MCF 10A (cell line): ENCODE results near the gene ZDHHC20. TPM values are rescaled to one million over a fixed set of nuclear protein-coding genes. Genes with fewer than 3 reads are reported as not detected.

Experiments used
- BruUV-seq: library from RNA; stranded (reverse); fragments of 400-500 nt; replicated peaks from 2 replicates; lab custom pipeline; 2021; lab: Mats Ljungman, UMichigan
- CTCF ChIA-PET: fragments of 300-600 bp; sonication (Branson Sonifier 250); formaldehyde crosslinking; extraction: SDS; loops from one replicate; lab custom pipeline; 2021; ENCODE audit warnings: antibody characterized with exemption, inconsistent platforms; lab: Yijun Ruan, JAX
- POLR2A ChIA-PET: fragments of 300-600, 350-650 bp; sonication (Branson Sonifier 250); formaldehyde crosslinking; extraction: SDS; loops from one replicate; lab custom pipeline; 2020; ENCODE audit warnings: antibody characterized with exemption, inconsistent platforms; lab: Yijun Ruan, JAX
- DNase-seq: peaks from one replicate; pipeline ENCODE4 v3.0.0-alpha.2; 2018; ENCODE audit not compliant: unreplicated experiment
- H3K27ac Mint-ChIP-seq: one replicate; pipeline ENCODE4 v1.8.0; 2022; ENCODE audit warnings: mild to moderate bottlenecking, low read depth, mixed read lengths; ENCODE audit not compliant: unreplicated experiment
- H3K27me3 Mint-ChIP-seq: one replicate; pipeline ENCODE4 v1.8.0; 2022; ENCODE audit warnings: mixed read lengths; ENCODE audit not compliant: insufficient read depth, unreplicated experiment
- H3K36me3 Mint-ChIP-seq: one replicate; pipeline ENCODE4 v1.8.0; 2022; ENCODE audit warnings: mild to moderate bottlenecking, moderate library complexity, mixed read lengths; ENCODE audit not compliant: insufficient read depth, unreplicated experiment
- H3K4me1 Mint-ChIP-seq: one replicate; pipeline ENCODE4 v1.8.0; 2022; ENCODE audit warnings: mixed read lengths; ENCODE audit not compliant: insufficient read depth, unreplicated experiment
- H3K4me3 Mint-ChIP-seq: one replicate; pipeline ENCODE4 v1.8.0; 2022; ENCODE audit warnings: mild to moderate bottlenecking, moderate library complexity, mixed read lengths; ENCODE audit not compliant: unreplicated experiment
- H3K9me3 Mint-ChIP-seq: one replicate; pipeline ENCODE4 v1.8.0; 2022; ENCODE audit warnings: mixed read lengths; ENCODE audit not compliant: unreplicated experiment
- intact Hi-C: fragments of 100-400 bp; cut with micrococcal nuclease; formaldehyde crosslinking; loops from 2 replicates; pipeline ENCODE4 v1.14.1; 2022
- total RNA-seq: library from RNA; stranded (reverse); gene quantifications from 2 replicates; pipeline ENCODE4 v1.2.3, GENCODE V29; 2022
- TF ChIP-seq, protein P1 (sequence below): fragments of 200-600 bp; IDR thresholded peaks from one replicate; pipeline ENCODE4 v1.8.0; 2022; ENCODE audit warnings: antibody characterized with exemption, mild to moderate bottlenecking; ENCODE audit not compliant: unreplicated experiment

Gene ZDHHC20
- total RNA-seq, 1 experiment from 2014 or later: 42.2 TPM

DNA sequence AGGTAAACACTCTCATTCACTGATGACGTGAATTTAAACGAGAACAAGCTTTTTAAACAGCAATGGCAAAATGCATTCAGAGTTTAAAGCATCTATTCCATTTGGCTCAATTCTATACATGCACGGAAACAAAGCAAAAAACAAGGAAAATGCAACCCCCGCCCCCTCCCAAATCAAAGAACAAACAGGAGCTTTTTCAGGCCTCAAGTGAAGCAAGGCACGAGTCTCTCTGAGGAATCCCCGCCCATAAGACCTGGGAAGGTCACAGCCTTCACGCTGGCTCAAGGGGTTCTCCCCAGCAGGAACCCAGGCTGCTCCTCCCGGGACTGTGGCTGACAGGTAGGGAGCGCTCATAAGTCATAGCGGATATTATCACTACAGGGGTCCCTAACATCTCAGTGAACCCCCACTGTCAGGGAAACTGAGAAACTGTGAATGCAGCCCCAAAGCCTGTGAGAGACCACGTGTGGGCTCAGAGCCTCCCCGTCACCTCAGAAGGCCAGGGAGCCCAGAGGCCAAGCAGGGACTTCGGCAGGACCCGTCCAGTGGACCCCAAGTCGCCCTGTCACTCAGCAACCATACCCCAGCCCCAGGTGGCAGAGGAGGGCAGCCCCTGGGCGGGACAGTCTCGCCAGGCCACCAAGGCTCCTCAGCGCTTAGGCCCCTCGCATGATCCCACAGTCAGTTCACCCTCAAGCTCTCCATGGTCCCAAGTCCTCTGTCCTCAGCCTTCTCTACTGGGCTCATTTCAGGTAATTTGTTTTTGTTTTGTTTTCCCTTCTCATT is 117.3 kb downstream of the ZDHHC20 start:
- no peaks in the 10 kb centered on the region for H3K27me3 Mint-ChIP-seq
- no peaks in the 10 kb centered on the region for H3K36me3 Mint-ChIP-seq
- ChIA-PET CTCF (no interaction called here), POLR2A (no interaction called here)
- intact Hi-C loops: no loop called here
- DNase-seq: no peak
- BruUV-seq: no TSS peak
- no peak overlapping the region for H3K27ac Mint-ChIP-seq
- TF ChIP-seq, protein P1, sequence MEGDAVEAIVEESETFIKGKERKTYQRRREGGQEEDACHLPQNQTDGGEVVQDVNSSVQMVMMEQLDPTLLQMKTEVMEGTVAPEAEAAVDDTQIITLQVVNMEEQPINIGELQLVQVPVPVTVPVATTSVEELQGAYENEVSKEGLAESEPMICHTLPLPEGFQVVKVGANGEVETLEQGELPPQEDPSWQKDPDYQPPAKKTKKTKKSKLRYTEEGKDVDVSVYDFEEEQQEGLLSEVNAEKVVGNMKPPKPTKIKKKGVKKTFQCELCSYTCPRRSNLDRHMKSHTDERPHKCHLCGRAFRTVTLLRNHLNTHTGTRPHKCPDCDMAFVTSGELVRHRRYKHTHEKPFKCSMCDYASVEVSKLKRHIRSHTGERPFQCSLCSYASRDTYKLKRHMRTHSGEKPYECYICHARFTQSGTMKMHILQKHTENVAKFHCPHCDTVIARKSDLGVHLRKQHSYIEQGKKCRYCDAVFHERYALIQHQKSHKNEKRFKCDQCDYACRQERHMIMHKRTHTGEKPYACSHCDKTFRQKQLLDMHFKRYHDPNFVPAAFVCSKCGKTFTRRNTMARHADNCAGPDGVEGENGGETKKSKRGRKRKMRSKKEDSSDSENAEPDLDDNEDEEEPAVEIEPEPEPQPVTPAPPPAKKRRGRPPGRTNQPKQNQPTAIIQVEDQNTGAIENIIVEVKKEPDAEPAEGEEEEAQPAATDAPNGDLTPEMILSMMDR: no peak
- H3K4me3 Mint-ChIP-seq: no peak overlapping the region
- no peaks in the 10 kb centered on the region for H3K4me1 Mint-ChIP-seq
- H3K9me3 Mint-ChIP-seq: no peaks in the 10 kb centered on the region

DNA sequence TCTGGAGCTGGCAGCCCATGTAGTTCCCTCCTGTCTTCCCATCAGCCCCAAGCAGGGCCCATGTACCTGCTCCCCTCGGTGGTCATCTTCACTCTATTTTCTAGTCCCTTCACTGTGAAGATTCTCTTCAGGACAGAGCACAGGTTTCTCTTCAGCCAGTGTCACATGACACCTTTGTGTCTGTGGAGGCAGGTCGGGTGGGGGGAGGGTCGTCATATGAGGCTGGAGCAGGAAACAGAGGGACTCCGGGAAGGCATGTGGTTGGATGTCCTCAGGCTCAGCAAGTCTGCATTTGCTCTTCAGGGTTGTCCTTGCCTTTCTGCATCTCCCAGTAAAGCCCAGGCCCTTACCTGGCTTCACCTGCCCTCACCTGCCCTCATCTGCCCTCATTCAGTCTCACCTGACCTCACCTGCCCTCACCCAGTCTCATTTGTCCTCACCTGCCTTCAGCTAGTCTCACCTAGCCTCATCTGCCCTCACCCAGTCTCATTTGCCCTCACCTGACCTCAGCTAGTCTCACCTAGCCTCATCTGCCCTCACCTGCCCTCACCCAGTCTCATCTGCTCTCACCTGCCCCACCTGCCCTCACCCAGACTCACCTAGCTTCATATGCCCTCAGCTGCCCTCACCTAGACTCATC is 120.3 kb downstream of the ZDHHC20 start:
- no TSS peak for BruUV-seq
- no peaks in the 10 kb centered on the region for H3K36me3 Mint-ChIP-seq
- no peaks in the 10 kb centered on the region for H3K4me1 Mint-ChIP-seq
- ChIA-PET CTCF (interaction anchor here (0.6 to 1.3 kb wide), 2 partner anchors 9 to 138 kb away, joined by 3 read pairs; no protein-coding TSS in a partner anchor), POLR2A (interaction anchor here (0.7 kb wide), 1 partner anchor 1098 kb away, joined by 4 read pairs; no protein-coding TSS in a partner anchor)
- H3K27me3 Mint-ChIP-seq: no peaks in the 10 kb centered on the region
- H3K27ac Mint-ChIP-seq: no peak overlapping the region
- no peak for DNase-seq
- H3K4me3 Mint-ChIP-seq: no peak overlapping the region
- intact Hi-C loops: loop anchor here (5.0 kb wide), 1 partner anchor 139 kb away; no protein-coding TSS in a partner anchor
- H3K9me3 Mint-ChIP-seq: no peaks in the 10 kb centered on the region
- TF ChIP-seq, protein P1: no peak

DNA sequence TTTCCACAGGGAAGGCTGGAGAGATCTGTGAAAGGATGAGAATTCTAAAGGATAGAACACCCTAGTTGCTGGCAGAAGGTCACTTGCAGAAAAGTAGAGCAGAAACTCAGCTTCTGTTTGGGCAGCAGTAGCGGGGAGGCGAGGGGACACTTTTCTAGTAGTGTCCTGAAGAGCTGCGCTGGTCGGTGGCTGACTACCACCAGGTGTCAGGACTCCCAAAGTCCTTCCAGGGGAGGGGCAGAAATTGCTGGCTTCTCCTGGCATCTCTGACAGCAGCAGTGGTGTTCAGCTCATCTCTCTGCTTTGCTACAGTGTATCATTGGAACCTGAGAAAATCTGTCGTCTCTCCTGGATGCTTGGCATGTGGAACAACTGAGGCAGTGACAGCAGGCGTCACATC is 120.9 kb downstream of the ZDHHC20 start:
- BruUV-seq: no TSS peak
- ChIA-PET CTCF (interaction anchor here (0.6 to 1.3 kb wide), 3 partner anchors 10 to 138 kb away, joined by 3 read pairs; no protein-coding TSS in a partner anchor), POLR2A (no interaction called here)
- no peaks in the 10 kb centered on the region for H3K4me1 Mint-ChIP-seq
- no peak overlapping the region for H3K4me3 Mint-ChIP-seq
- intact Hi-C loops: loop anchor here (5.0 kb wide), 1 partner anchor 139 kb away; no protein-coding TSS in a partner anchor
- TF ChIP-seq, protein P1: no peak
- H3K27me3 Mint-ChIP-seq: no peaks in the 10 kb centered on the region
- H3K9me3 Mint-ChIP-seq: no peaks in the 10 kb centered on the region
- H3K27ac Mint-ChIP-seq: no peak overlapping the region
- DNase-seq: no peak
- H3K36me3 Mint-ChIP-seq: no peaks in the 10 kb centered on the region
